Heart left ventricle (tissue), 16 donors: ENCODE data around the gene GRB2. TPM values are rescaled to one million over a fixed set of nuclear protein-coding genes. Genes with fewer than 3 reads are reported as not detected.
"Not testable (repeated sequence)": the region's sequence is repeated elsewhere in the genome, so short reads cannot be mapped to it uniquely, and the experiment has no call there.

Experiments
- ATAC-seq, 4 donors: fragments of 200-7000 bp; cut with Tn5 transposase; one replicate each; pipeline ENCODE4 v1.9.1; 2020 to 2022; ENCODE audit warnings: moderate library complexity in 4 of 4, mild to moderate bottlenecking in 3 of 4, moderate number of reproducible peaks in 1 of 4
- DNase-seq, 5 donors: peaks; one replicate each; pipeline ENCODE4 v3.0.0-alpha.2; 2020
- H3K27ac ChIP-seq, 12 donors: fragments of 200-600 bp; sonication (generic) in 4 of 12; one replicate each; pipeline versions ENCODE4 v1.5.0 to v1.8.0; 2016 to 2022; ENCODE audit warnings: mild to moderate bottlenecking in 2 of 12
- H3K27me3 ChIP-seq, 9 donors: fragments of 200-600 bp; sonication (generic) in 2 of 9; one replicate each; pipeline versions ENCODE4 v1.5.1 to v1.8.0; 2016 to 2022; ENCODE audit warnings: mild to moderate bottlenecking in 3 of 9
- H3K36me3 ChIP-seq, 9 donors: fragments of 200-600 bp; sonication (generic) in 2 of 9; one replicate each; pipeline versions ENCODE4 v1.5.0 to v1.8.0; 2018 to 2022; ENCODE audit warnings: mild to moderate bottlenecking in 2 of 9
- H3K4me1 ChIP-seq, 12 donors: fragments of 200-600 bp; sonication (generic) in 4 of 12; one replicate each; pipeline versions ENCODE4 v1.5.0 to v1.8.0; 2016 to 2022; ENCODE audit warnings: mild to moderate bottlenecking in 3 of 12
- H3K4me3 ChIP-seq, 12 donors: fragments of 200-600 bp; sonication (generic) in 4 of 12; one replicate each; pipeline versions ENCODE4 v1.5.0 to v1.8.0; 2017 to 2022; ENCODE audit warnings: mild to moderate bottlenecking in 9 of 12, moderate library complexity in 4 of 12
- H3K9me3 ChIP-seq, 12 donors: fragments of 200-600 bp; sonication (generic) in 4 of 12; one replicate each; pipeline versions ENCODE4 v1.5.0 to v1.8.0; 2016 to 2022; ENCODE audit warnings: mild to moderate bottlenecking in 1 of 12
- CTCF ChIP-seq, 12 donors: fragments of 200-600 bp; sonication (generic) in 4 of 12; IDR thresholded peaks; one replicate each; pipeline versions ENCODE4 v1.5.0 to v1.8.0; 2018 to 2022; ENCODE audit warnings: antibody characterized with exemption in 12 of 12, mild to moderate bottlenecking in 5 of 12
- POLR2A ChIP-seq, 2 donors: fragments of 450-650 bp; IDR thresholded peaks; one replicate each; pipeline ENCODE4 v1.6.1; 2017; ENCODE audit warnings: antibody characterized with exemption in 2 of 2, mild to moderate bottlenecking in 2 of 2, moderate library complexity in 2 of 2
- WGBS, 4 donors: extraction: QIAGEN DNeasy Blood & Tissue Kit in 2 of 4; methylation state at CpG; one replicate each; pipeline versions ENCODE4 v1.1.5 to v1.1.7; 2013 to 2018; 5-methylcytosine and 5-hydroxymethylcytosine counted together
- intact Hi-C, 10 donors: fragments of 100-400 bp; cut with DNase I; formaldehyde crosslinking; loops; one replicate each; pipeline versions ENCODE4 v1.11.1 to v1.14.2; 2022
- polyA plus RNA-seq, 2 donors: library from polyadenylated mRNA; stranded (reverse); fragments of 200-250 nt; gene quantifications; one replicate each; pipeline ENCODE4 v1.2.3, GENCODE V29; 2013
- total RNA-seq, 9 donors: library from RNA; depleted of rRNA in 2 of 9; stranded (reverse); fragments of >200 nt in 2 of 9; fragmentation: NEBNext Ultra II Directional in 3 of 9; extraction: Animal tissue kit (Norgen Biotek cat#: 25700) in 3 of 9; gene quantifications; one replicate each; pipeline versions ENCODE4 v1.1.0 to v1.2.4, GENCODE V29; 2016 to 2023
- donor health status: ischemic (EF 13 %, LVEDD 7.1; RV severe dilation, severe dysfunction).
- donor health status: healthy with polysubstance abuse.
- donor health status: DM: no; HTN: yes; CAD: no.
- donor health status: DM: no; HTN: no; CAD: no.
- donor health status: ischemic (EF 25% LVEDD 6.9; RV normal size, moderate dysfunction).
- donor health status: ischemic (EF 25% LVEDD 5.7; RV mildly dilated, moderate dysfunction).
- donor health status: healthy.
- donor health status: DM: yes; HTN: yes; CAD: no.
- donor health status: ischemic (EF 35%, LVEDD 5.7; RV mildly dilated, moderate dysfunction).
- donor health status: nonischemic (EF 11% LVEDD 7.7; RV severe dilation, severe dysfunction).
- donor health status: DM: yes; HTN: yes; CAD: no.
- donor health status: PGD.
- donor health status: ischemic (EF 29% LVEDD 5.4; RV normal size, mild dysfunction).
- donor health status: nonischemic (EF 23%, LVEDD 6.1; RV moderate dilation, normal function).

Gene GRB2
- total and polyA plus RNA-seq, 11 donors = 24.5 to 145 (median 67.7) TPM

GRCh38 chr17:75384751-75385150, 20.7 kb downstream of the GRB2 start:
- DNase-seq (no peak), ATAC-seq (no peak)
- peaks cover 0 to 20% (median 5%) of the 10 kb centered on the region in 9 donors for H3K36me3 ChIP-seq
- H3K27ac ChIP-seq = no peak overlapping the region
- no peaks in the 10 kb centered on the region for H3K27me3 ChIP-seq
- 97 to 98% (median 98%) methylated on average over 8 of the region's 8 CpGs for WGBS, 4 donors
- H3K9me3 ChIP-seq = no peaks in the 10 kb centered on the region
- H3K4me3 ChIP-seq = no peak overlapping the region
- intact Hi-C loops = no loop called here
- peaks cover 0 to 88% (median 3%) of the 10 kb centered on the region in 12 donors for H3K4me1 ChIP-seq
- TF ChIP-seq CTCF (IDR thresholded peaks at IDR 0.05) (no peak), POLR2A (IDR thresholded peaks at IDR 0.05) (no peak)

GRCh38 chr17:75383842-75384195, 21.7 kb downstream of the GRB2 start:
- ATAC-seq = no peak
- no peaks in the 10 kb centered on the region for H3K9me3 ChIP-seq
- TF ChIP-seq CTCF (IDR thresholded peaks at IDR 0.05) = no peak
- no peak for TF ChIP-seq POLR2A (IDR thresholded peaks at IDR 0.05)
- no peak for DNase-seq
- peaks cover 0 to 83% (median 5%) of the 10 kb centered on the region in 12 donors for H3K4me1 ChIP-seq
- H3K36me3 ChIP-seq = peaks cover 0 to 20% (median 5%) of the 10 kb centered on the region in 9 donors
- 75 to 88% (median 81%) methylated on average over 5 of the region's 5 CpGs for WGBS, 4 donors
- no peak overlapping the region for H3K4me3 ChIP-seq
- intact Hi-C loops = no loop called here
- H3K27ac ChIP-seq = no peak overlapping the region
- no peaks in the 10 kb centered on the region for H3K27me3 ChIP-seq

- DNase-seq = no peak
- Histone ChIP-seq H3K4me3 (no peak overlapping the region), H3K9me3 (no peaks in the 10 kb centered on the region), H3K27me3 (no peaks in the 10 kb centered on the region), H3K4me1 (peaks cover 0 to 53% (median 5%) of the 10 kb centered on the region in 12 donors), H3K36me3 (peaks cover 0 to 20% (median 2%) of the 10 kb centered on the region in 9 donors), H3K27ac (no peak overlapping the region)
- TF ChIP-seq POLR2A (IDR thresholded peaks at IDR 0.05) (no peak), CTCF (IDR thresholded peaks at IDR 0.05) (no peak)
- 90 to 95% (median 93%) methylated on average over 3 of the region's 3 CpGs for WGBS, 4 donors
- intact Hi-C loops = no loop called here
- no peak for ATAC-seq
Measured at GRCh38 chr17:75380750-75381149, 24.7 kb downstream of the GRB2 start.

GRCh38 chr17:75380315-75380714, 25.2 kb downstream of the GRB2 start:
- DNase-seq (no peak), ATAC-seq (no peak)
- no peak overlapping the region for H3K27ac ChIP-seq
- H3K27me3 ChIP-seq = no peaks in the 10 kb centered on the region
- intact Hi-C loops = no loop called here
- TF ChIP-seq POLR2A (IDR thresholded peaks at IDR 0.05) (no peak), CTCF (IDR thresholded peaks at IDR 0.05) (no peak)
- peaks cover 0 to 49% (median 5%) of the 10 kb centered on the region in 12 donors for H3K4me1 ChIP-seq
- no peak overlapping the region for H3K4me3 ChIP-seq
- H3K9me3 ChIP-seq = no peaks in the 10 kb centered on the region
- peaks cover 0 to 21% (median 6%) of the 10 kb centered on the region in 9 donors for H3K36me3 ChIP-seq

GRCh38 chr17:75379426-75379825, 26.1 kb downstream of the GRB2 start:
- 90 to 97% (median 94%) methylated on average over 1 of the region's 1 CpG for WGBS, 4 donors

More at GRCh38 chr17:75379426-75379825, 26.1 kb downstream of the GRB2 start:
- DNase-seq, H3K27ac ChIP-seq, H3K4me3 ChIP-seq, ATAC-seq, H3K27me3 ChIP-seq, intact Hi-C loops, H3K9me3 ChIP-seq: not testable (repeated sequence)
- Histone ChIP-seq H3K36me3 (peaks cover 0 to 29% (median 12%) of the 10 kb centered on the region in 9 donors), H3K4me1 (peaks cover 0 to 40% (median 5%) of the 10 kb centered on the region in 12 donors)
